GM12878 (cell line): ENCODE results near the gene GK2. TPM values are rescaled to one million over a fixed set of nuclear protein-coding genes. Genes with fewer than 3 reads are reported as not detected.

Experiments
- ATAC-seq: fragments of 200-7000 bp; cut with Tn5 transposase; 3 replicates; pipeline ENCODE4 v1.9.1; 2020; ENCODE audit warnings: mild to moderate bottlenecking, moderate library complexity
- BruUV-seq: library from RNA; stranded (reverse); fragments of 400-500 nt; replicated peaks from 2 replicates; lab custom pipeline; 2021; lab: Mats Ljungman, UMichigan
- CTCF ChIA-PET: fragments of 300-600 bp; sonication (Branson Sonifier 250); formaldehyde crosslinking; extraction: SDS; loops from one replicate; lab custom pipeline; 2021; ENCODE audit warnings: inconsistent platforms; lab: Yijun Ruan, JAX
- POLR2A ChIA-PET: fragments of 350-600 bp; formaldehyde crosslinking; extraction: SDS; loops from one replicate; lab custom pipeline; 2021; ENCODE audit warnings: inconsistent platforms; lab: Charles Lee
- RAD21 ChIA-PET: fragments of 300-600 bp; sonication (Branson Sonifier 250); formaldehyde crosslinking; loops from one replicate; lab custom pipeline; 2023; ENCODE audit warnings: antibody characterized with exemption; ENCODE audit not compliant: unreplicated experiment; lab: Charles Lee
- SMC1A ChIA-PET: fragments of 300-600 bp; sonication (Branson Sonifier 250); formaldehyde crosslinking; loops from one replicate; lab custom pipeline; 2023; ENCODE audit not compliant: unreplicated experiment, uncharacterized antibody; lab: Charles Lee
- DNase-seq: peaks from one replicate; pipeline ENCODE4 v3.0.0-alpha.2; 2011; ENCODE audit warnings: low read depth, low spot score
- FAIRE-seq: peaks from 3 replicates; lab custom pipeline; 2011; peaks lifted over from hg19 to GRCh38; lab: Jason Lieb, UNC
- H2AFZ ChIP-seq: 2 replicates; pipeline ENCODE4 v1.6.0; 2011; ENCODE audit warnings: low read depth, low read length, control low read depth; ENCODE audit not compliant: control insufficient read depth
- H3K27ac ChIP-seq: 2 replicates; pipeline ENCODE4 v1.5.1; 2011; ENCODE audit warnings: control low read depth; ENCODE audit not compliant: control insufficient read depth, insufficient read depth
- H3K27me3 ChIP-seq, 2 experiments: replicated peaks in 1 of 2; 2 replicates each; pipeline versions ENCODE4 v1.6.0 to v1.6.1; 2011; ENCODE audit warnings: low read length in 1 of 2; ENCODE audit not compliant: control insufficient read depth in 2 of 2, insufficient read depth in 2 of 2
- H3K36me3 ChIP-seq, 2 experiments: 2 replicates each; pipeline ENCODE4 v1.5.1; 2011; ENCODE audit warnings: low read length in 1 of 2; ENCODE audit not compliant: control insufficient read depth in 2 of 2, insufficient read depth in 2 of 2
- H3K4me1 ChIP-seq: 2 replicates; pipeline ENCODE4 v1.6.1; 2011; ENCODE audit warnings: mild to moderate bottlenecking, low read length, moderate library complexity, mixed read lengths; ENCODE audit not compliant: control insufficient read depth, insufficient read depth
- H3K4me2 ChIP-seq: 2 replicates; pipeline ENCODE4 v1.6.0; 2011; ENCODE audit warnings: control low read depth; ENCODE audit not compliant: control insufficient read depth, insufficient read depth
- H3K4me3 ChIP-seq: fragments of 200-600 bp; sonication (generic); 2 replicates; pipeline ENCODE4 v1.5.1; 2016
- H3K79me2 ChIP-seq: 2 replicates; pipeline ENCODE4 v1.6.0; 2011; ENCODE audit warnings: low read length; ENCODE audit not compliant: control insufficient read depth, insufficient read depth
- H3K9ac ChIP-seq: 2 replicates; pipeline ENCODE4 v1.8.0; 2011; ENCODE audit warnings: low read length, control low read depth, mixed read lengths; ENCODE audit not compliant: control insufficient read depth, insufficient read depth
- H3K9me3 ChIP-seq: replicated peaks from 3 replicates; pipeline ENCODE4 v1.5.1; 2011; ENCODE audit warnings: mild to moderate bottlenecking, low read length; ENCODE audit not compliant: control insufficient read depth, insufficient read depth
- H4K20me1 ChIP-seq: 2 replicates; pipeline ENCODE4 v1.6.0; 2011; ENCODE audit not compliant: control insufficient read depth, insufficient read depth
- CBX3 ChIP-seq: fragments of 200-600 bp; sonication (generic); IDR thresholded peaks from 2 replicates; pipeline ENCODE4 v1.6.1; 2016; ENCODE audit warnings: low read depth, borderline replicate concordance
- CHD4 ChIP-seq: fragments of 200-600 bp; sonication (generic); IDR thresholded peaks from 2 replicates; pipeline ENCODE4 v1.6.1; 2016; ENCODE audit warnings: mild to moderate bottlenecking
- CREB1 ChIP-seq: IDR thresholded peaks from 2 replicates; pipeline ENCODE4 v1.6.1; 2012; ENCODE audit warnings: low read depth, mild to moderate bottlenecking, inconsistent platforms
- HDGF ChIP-seq: fragments of 450-650 bp; IDR thresholded peaks from 2 replicates; pipeline ENCODE4 v1.6.1; 2016; ENCODE audit warnings: antibody characterized with exemption
- MYB ChIP-seq: fragments of 150-350 bp; IDR thresholded peaks from 2 replicates; pipeline ENCODE4 v1.6.1; 2014; ENCODE audit warnings: mild to moderate bottlenecking, low read depth, low read length, borderline replicate concordance
- POLR2AphosphoS2 ChIP-seq: IDR thresholded peaks from 2 replicates; pipeline ENCODE4 v1.6.1; 2011; ENCODE audit warnings: low read depth, mild to moderate bottlenecking, low read length, improper control_type of control experiment, moderate library complexity
- SIX5 ChIP-seq: IDR thresholded peaks from 2 replicates; pipeline ENCODE4 v1.6.1; 2011; ENCODE audit warnings: mild to moderate bottlenecking, low read depth, low read length, moderate library complexity; ENCODE audit not compliant: severe bottlenecking
- SUZ12 ChIP-seq: fragments of 200-600 bp; sonication (generic); IDR thresholded peaks from one replicate; pipeline ENCODE4 v1.6.1; 2018; ENCODE audit warnings: antibody characterized with exemption, mild to moderate bottlenecking; ENCODE audit not compliant: unreplicated experiment
- ZNF274 ChIP-seq: IDR thresholded peaks from one replicate; pipeline ENCODE4 v1.8.0; 2011; ENCODE audit not compliant: insufficient read length, insufficient read depth
- whole genome bisulfite sequencing: methylation state at CpG from one replicate; pipeline ENCODE4 v1.1.6; 2016; ENCODE audit warnings: low lambda C conversion rate; ENCODE audit not compliant: insufficient replicate concordance, insufficient coverage; ENCODE audit errors: missing lambda C conversion rate; 5-methylcytosine and 5-hydroxymethylcytosine counted together
- in situ Hi-C: fragments of 300-500 bp; cut with MboI; formaldehyde crosslinking; loops from 9 replicates; pipeline ENCODE4 v1.14.3; 2018; ENCODE audit warnings: mixed read lengths
- intact Hi-C: fragments of 100-400 bp; cut with micrococcal nuclease; formaldehyde crosslinking; loops from one replicate; pipeline ENCODE4 v1.14.2; 2022; ENCODE audit not compliant: unreplicated experiment
- polyA plus RNA-seq, 11 experiments: library from polyadenylated mRNA; depleted of rRNA in 4 of 11; unstranded in 6 of 11; stranded (reverse) in 5 of 11; fragments of >200 nt; fragmentation: Nextera tagmentation in 4 of 11; fragmentation: Illumina TruSeq in 1 of 11; extraction: Ambion mirVana in 4 of 11; extraction: Trizol in 1 of 11; gene quantifications; 1 replicate in 1 of 11; 2 replicates in 10 of 11; pipeline versions ENCODE4 v1.2.1 to v1.2.3, GENCODE V29; 2011 to 2016; ENCODE audit warnings: inconsistent platforms in 2 of 11, missing spikeins in 2 of 11, low read depth in 1 of 11
- total RNA-seq, 4 experiments: library from RNA; depleted of rRNA in 3 of 4; stranded (reverse); fragments of >200 nt in 3 of 4; fragmentation: Illumina TruSeq in 1 of 4; extraction: Trizol in 1 of 4; gene quantifications; 2 replicates each; pipeline versions ENCODE4 v1.2.1 to v1.2.3, GENCODE V29; 2013 to 2021
- TF ChIP-seq, protein P1 (sequence below): IDR thresholded peaks from 2 replicates; pipeline ENCODE4 v1.6.1; 2011; ENCODE audit warnings: borderline replicate concordance, low read depth, mild to moderate bottlenecking, moderate library complexity, mixed read lengths, low read length; ENCODE audit not compliant: insufficient read depth; ENCODE audit errors: extremely low read length
- TF ChIP-seq, protein P2 (sequence below), 3 experiments: IDR thresholded peaks in 2 of 3; conservative IDR thresholded peaks in 1 of 3; 2 replicates each; pipeline ENCODE4 v1.5.1; 2011; ENCODE audit warnings: low read depth in 3 of 3, low read length in 3 of 3, mild to moderate bottlenecking in 3 of 3, control low read depth in 2 of 3, moderate library complexity in 2 of 3, inconsistent platforms in 1 of 3, mixed read lengths in 1 of 3; ENCODE audit not compliant: control insufficient read depth in 2 of 3, insufficient read depth in 1 of 3; ENCODE audit errors: extremely low read depth in 1 of 3

The GK2 gene
- total and polyA plus RNA-seq, 10 of the 15 experiments (the other 5 are each of a cell fraction or from before 2014, with no cell fraction given), result not detected

GRCh38 chr4:79385641-79386040, 22.4 kb downstream of the GK2 start:
- Histone ChIP-seq H3K4me1 (no peaks in the 10 kb centered on the region), H3K9me3 (no peaks in the 10 kb centered on the region), H3K4me3 (no peak overlapping the region), H4K20me1 (no peaks in the 10 kb centered on the region), H3K4me2 (no peak overlapping the region), H2AFZ (no peak overlapping the region), H3K9ac (no peak overlapping the region), H3K79me2 (no peaks in the 10 kb centered on the region), H3K27me3 (no peaks in the 10 kb centered on the region), H3K27ac (no peak overlapping the region), H3K36me3 (no peaks in the 10 kb centered on the region)
- intact Hi-C loops (no loop called here), in situ Hi-C loops (no loop called here)
- POLR2A ChIA-PET, result no interaction called here
- FAIRE-seq, result no peak
- WGBS, result 11% methylated on average over 4 of the region's 4 CpGs
- CTCF ChIA-PET, result no interaction called here
- TF ChIP-seq, protein P1, sequence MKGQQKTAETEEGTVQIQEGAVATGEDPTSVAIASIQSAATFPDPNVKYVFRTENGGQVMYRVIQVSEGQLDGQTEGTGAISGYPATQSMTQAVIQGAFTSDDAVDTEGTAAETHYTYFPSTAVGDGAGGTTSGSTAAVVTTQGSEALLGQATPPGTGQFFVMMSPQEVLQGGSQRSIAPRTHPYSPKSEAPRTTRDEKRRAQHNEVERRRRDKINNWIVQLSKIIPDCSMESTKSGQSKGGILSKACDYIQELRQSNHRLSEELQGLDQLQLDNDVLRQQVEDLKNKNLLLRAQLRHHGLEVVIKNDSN, result no peak
- TF ChIP-seq SIX5 (no peak), SUZ12 (no peak), POLR2AphosphoS2 (no peak), MYB (no peak), ZNF274 (no peak), CBX3 (no peak), CHD4 (no peak), HDGF (no peak), CREB1 (no peak)
- TF ChIP-seq, protein P2, sequence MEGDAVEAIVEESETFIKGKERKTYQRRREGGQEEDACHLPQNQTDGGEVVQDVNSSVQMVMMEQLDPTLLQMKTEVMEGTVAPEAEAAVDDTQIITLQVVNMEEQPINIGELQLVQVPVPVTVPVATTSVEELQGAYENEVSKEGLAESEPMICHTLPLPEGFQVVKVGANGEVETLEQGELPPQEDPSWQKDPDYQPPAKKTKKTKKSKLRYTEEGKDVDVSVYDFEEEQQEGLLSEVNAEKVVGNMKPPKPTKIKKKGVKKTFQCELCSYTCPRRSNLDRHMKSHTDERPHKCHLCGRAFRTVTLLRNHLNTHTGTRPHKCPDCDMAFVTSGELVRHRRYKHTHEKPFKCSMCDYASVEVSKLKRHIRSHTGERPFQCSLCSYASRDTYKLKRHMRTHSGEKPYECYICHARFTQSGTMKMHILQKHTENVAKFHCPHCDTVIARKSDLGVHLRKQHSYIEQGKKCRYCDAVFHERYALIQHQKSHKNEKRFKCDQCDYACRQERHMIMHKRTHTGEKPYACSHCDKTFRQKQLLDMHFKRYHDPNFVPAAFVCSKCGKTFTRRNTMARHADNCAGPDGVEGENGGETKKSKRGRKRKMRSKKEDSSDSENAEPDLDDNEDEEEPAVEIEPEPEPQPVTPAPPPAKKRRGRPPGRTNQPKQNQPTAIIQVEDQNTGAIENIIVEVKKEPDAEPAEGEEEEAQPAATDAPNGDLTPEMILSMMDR (IDR thresholded peaks at IDR 0.05 in 2 of 3, conservative IDR thresholded peaks at IDR 0.05 in 1 of 3; ENCODE audit: control insufficient read depth in 2 of 3, extremely low read depth in 1 of 3, insufficient read depth in 1 of 3, low read depth in 3 of 3, low read length in 3 of 3), result no peak
- RAD21 ChIA-PET, result no interaction called here
- SMC1A ChIA-PET, result interaction anchor here (1.0 to 1.2 kb wide), 3 partner anchors 51 to 343 kb away, joined by 3 read pairs; no protein-coding TSS in a partner anchor
- DNase-seq, result no peak
- ATAC-seq, result no peak
- no TSS peak for BruUV-seq
